ENCODE results near the gene UBE3C. TPM values are rescaled to one million over a fixed set of nuclear protein-coding genes. Genes with fewer than 3 reads are reported as not detected.

The UBE3C gene
- total and polyA plus RNA-seq, 9 of the 15 experiments (the other 6 are each of a cell fraction or from before 2014, with no cell fraction given), result 9.6 to 91.7 (median 75.4) TPM

DNA sequence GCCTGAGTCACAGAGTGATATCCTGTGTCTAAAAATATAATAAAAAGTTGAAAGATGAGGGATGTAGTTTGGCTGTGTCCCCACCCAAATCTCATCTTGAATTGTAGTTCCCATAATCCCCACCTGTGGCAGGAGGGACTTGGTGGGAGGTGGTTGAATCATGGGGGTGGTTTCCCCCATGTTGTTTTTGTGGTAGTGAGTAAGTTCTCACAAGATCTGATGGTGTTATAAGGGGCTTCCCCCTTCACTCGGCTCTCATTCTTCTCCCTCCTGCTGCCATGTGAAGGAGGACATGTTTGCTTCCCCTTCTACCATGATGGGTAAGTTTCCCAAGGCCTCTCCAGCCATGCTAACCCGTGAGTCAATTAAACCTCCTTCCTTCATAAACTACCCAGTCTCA lies 25.1 kb upstream of the UBE3C start (continued):
- TF ChIP-seq, protein P1, sequence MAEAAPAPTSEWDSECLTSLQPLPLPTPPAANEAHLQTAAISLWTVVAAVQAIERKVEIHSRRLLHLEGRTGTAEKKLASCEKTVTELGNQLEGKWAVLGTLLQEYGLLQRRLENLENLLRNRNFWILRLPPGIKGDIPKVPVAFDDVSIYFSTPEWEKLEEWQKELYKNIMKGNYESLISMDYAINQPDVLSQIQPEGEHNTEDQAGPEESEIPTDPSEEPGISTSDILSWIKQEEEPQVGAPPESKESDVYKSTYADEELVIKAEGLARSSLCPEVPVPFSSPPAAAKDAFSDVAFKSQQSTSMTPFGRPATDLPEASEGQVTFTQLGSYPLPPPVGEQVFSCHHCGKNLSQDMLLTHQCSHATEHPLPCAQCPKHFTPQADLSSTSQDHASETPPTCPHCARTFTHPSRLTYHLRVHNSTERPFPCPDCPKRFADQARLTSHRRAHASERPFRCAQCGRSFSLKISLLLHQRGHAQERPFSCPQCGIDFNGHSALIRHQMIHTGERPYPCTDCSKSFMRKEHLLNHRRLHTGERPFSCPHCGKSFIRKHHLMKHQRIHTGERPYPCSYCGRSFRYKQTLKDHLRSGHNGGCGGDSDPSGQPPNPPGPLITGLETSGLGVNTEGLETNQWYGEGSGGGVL (CRISPR knock-in tag; IDR thresholded peaks at IDR 0.05), result no peak
- TF ChIP-seq HMGN3 (IDR thresholded peaks at IDR 0.05; ENCODE audit: borderline replicate concordance, extremely low read depth, insufficient read length, low read depth, low read length) (no peak), ZNF23 (CRISPR knock-in tag; IDR thresholded peaks at IDR 0.05) (no peak)

DNA sequence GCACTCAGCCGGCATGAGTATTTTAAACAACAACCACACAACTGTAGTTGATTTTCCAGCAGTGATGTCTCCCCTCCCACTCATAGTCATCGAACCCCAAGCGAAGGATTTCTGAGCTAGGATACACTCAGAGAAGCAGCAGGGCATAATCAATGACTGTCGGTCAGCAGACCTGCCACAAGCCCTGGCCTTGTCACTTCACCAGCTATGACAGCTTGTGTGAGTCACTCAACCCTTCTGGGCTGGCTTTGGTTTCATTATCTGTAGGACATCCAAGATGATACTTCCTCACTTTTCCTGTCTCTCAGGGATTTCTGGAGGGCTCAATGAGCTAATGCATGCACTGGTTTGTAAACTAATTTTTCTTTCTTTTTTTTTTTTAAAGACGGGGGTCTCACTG lies 22.0 kb upstream of the UBE3C start:
- Histone ChIP-seq H3K79me2 (ENCODE audit: control insufficient read depth, insufficient read depth, low read length) (no peaks in the 10 kb centered on the region), H3K4me3 (no peak overlapping the region), H3K4me1 (replicated peaks in 1 of 2; ENCODE audit: control insufficient read depth in 2 of 2, insufficient read depth in 2 of 2, low read length in 2 of 2) (peaks cover 0 to 5% of the 10 kb centered on the region in 2 experiments; a peak in 1 of 5 replicates), H3K27ac (ENCODE audit: extremely low read depth, low read depth, low read length) (no peak overlapping the region), H4K20me1 (replicated peaks; ENCODE audit: control insufficient read depth, insufficient read depth, low read length) (no peaks in the 10 kb centered on the region), H3K9me3 (replicated peaks; ENCODE audit: control insufficient read depth, insufficient read depth, low read depth, low read length) (peaks cover 6% of the 10 kb centered on the region; the same call in 1 of the 2 replicates), H3K9ac (ENCODE audit: insufficient read depth in 1 of 2, low read depth in 2 of 2, low read length in 2 of 2) (no peak overlapping the region; a peak in 1 of 4 replicates), H3K27me3 (ENCODE audit: control insufficient read depth in 2 of 2, insufficient read depth in 2 of 2, low read length in 2 of 2) (peaks cover 10 to 41% of the 10 kb centered on the region in 2 experiments; a peak in 4 of 5 replicates), H3K9me1 (ENCODE audit: control insufficient read depth, insufficient read depth, low read length) (no peaks in the 10 kb centered on the region), H2AFZ (ENCODE audit: low read depth, low read length) (no peak overlapping the region), H3K4me2 (ENCODE audit: insufficient read depth, low read length) (no peak overlapping the region), H3K36me3 (ENCODE audit: control insufficient read depth, insufficient read depth, low read length) (no peaks in the 10 kb centered on the region)
- peak in 2 of 4 experiments; percentile 26 to 35 for DNase-seq (ENCODE audit: extremely low read depth in 1 of 4, low spot score in 3 of 4)
- POLR2A ChIA-PET, result interaction anchor here (0.8 kb wide), 1 partner anchor 9 kb away, joined by 3 read pairs; no protein-coding TSS in a partner anchor
- BruUV-seq (replicated peaks), result no TSS peak
- in situ Hi-C loops (cut with MboI) (no loop called here), intact Hi-C loops (cut with micrococcal nuclease) (no loop called here)
- FAIRE-seq, result peak; percentile 46
- ATAC-seq, result peak; percentile 43
- 13% methylated on average over 5 of the region's 5 CpGs for WGBS (ENCODE audit: insufficient coverage, low coverage, missing lambda C conversion rate)
- CTCF ChIA-PET (ENCODE audit: low intra/inter-chr PET ratio), result no interaction called here
- TF ChIP-seq HNRNPK (IDR thresholded peaks at IDR 0.05; ENCODE audit: low read depth, low read length, poor library complexity, severe bottlenecking) (no peak), SMARCE1 (IDR thresholded peaks at IDR 0.05) (0 out of 2 replicates have a peak, but pooled peaks have one; percentile 15), CREM (IDR thresholded peaks at IDR 0.05; ENCODE audit: low read depth) (0 out of 2 replicates have a peak, but pooled peaks have one; percentile 10), SRSF9 (IDR thresholded peaks at IDR 0.05; ENCODE audit: borderline replicate concordance, low read depth, low read length) (no peak), JUND (IDR thresholded peaks at IDR 0.05; ENCODE audit: borderline replicate concordance, low read depth, low read length) (peak; percentile 68; the same call in 1 of the 2 replicates), JUND (tag; IDR thresholded peaks at IDR 0.05; ENCODE audit: borderline replicate concordance, low read depth, low read length) (peak; percentile 77; the same call in 2 of the 3 replicates), ZNF707 (CRISPR knock-in tag; conservative IDR thresholded peaks at IDR 0.05) (no peak)
- TF ChIP-seq, protein P2, sequence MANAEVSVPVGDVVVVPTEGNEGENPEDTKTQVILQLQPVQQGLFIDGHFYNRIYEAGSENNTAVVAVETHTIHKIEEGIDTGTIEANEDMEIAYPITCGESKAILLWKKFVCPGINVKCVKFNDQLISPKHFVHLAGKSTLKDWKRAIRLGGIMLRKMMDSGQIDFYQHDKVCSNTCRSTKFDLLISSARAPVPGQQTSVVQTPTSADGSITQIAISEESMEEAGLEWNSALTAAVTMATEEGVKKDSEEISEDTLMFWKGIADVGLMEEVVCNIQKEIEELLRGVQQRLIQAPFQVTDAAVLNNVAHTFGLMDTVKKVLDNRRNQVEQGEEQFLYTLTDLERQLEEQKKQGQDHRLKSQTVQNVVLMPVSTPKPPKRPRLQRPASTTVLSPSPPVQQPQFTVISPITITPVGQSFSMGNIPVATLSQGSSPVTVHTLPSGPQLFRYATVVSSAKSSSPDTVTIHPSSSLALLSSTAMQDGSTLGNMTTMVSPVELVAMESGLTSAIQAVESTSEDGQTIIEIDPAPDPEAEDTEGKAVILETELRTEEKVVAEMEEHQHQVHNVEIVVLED (CRISPR knock-in tag; IDR thresholded peaks at IDR 0.05), result no peak
- TF ChIP-seq, protein P3, sequence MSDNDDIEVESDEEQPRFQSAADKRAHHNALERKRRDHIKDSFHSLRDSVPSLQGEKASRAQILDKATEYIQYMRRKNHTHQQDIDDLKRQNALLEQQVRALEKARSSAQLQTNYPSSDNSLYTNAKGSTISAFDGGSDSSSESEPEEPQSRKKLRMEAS (CRISPR knock-in tag; IDR thresholded peaks at IDR 0.05), result no peak

Measured in K562 (cell line).